HG03060 (cell line): ENCODE results near the gene SCYL1.
"Not testable (repeated sequence)": the region's sequence is repeated elsewhere in the genome, so short reads cannot be mapped to it uniquely, and the experiment has no call there.

Experiments
- ATAC-seq: cut with Tn5 transposase; IDR thresholded peaks from one replicate; pipeline ENCODE4 v1.9.1; 2021; ENCODE audit warnings: low read depth, moderate number of reproducible peaks; ENCODE audit not compliant: unreplicated experiment

Gene SCYL1

DNA sequence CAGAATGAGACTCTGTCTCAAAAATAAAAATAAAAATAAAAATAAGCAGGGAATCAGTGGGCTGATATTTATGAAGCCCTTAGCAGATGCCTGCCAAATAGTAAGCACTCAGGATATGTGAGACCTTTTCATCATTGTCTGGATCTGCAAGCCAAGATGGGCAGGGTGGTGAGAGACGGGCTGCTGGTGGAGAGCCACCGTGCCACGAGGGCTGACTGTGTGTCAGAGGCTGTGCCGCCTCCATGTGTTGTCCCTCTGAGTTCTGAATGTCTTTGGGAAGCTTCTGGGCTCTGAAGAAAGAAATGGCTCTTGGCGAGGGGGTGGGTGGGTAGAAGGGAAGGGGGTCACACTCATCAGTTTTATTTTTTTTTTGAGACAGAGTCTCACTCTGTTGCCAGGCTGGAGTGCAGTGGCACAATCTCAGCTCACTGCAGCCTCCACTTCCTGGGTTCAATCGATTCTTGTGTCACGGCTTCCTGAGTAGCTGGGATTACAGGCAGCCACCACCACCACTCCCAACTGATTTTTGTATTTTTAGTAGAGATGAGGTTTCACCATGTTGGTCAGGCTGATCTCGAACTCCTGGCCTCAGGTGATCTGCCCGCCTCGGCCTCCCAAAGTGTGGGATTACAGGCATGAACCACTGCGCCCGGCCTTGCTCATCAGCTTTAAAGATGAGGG is 40.1 kb downstream of the SCYL1 start:
- not testable (repeated sequence) for ATAC-seq

DNA sequence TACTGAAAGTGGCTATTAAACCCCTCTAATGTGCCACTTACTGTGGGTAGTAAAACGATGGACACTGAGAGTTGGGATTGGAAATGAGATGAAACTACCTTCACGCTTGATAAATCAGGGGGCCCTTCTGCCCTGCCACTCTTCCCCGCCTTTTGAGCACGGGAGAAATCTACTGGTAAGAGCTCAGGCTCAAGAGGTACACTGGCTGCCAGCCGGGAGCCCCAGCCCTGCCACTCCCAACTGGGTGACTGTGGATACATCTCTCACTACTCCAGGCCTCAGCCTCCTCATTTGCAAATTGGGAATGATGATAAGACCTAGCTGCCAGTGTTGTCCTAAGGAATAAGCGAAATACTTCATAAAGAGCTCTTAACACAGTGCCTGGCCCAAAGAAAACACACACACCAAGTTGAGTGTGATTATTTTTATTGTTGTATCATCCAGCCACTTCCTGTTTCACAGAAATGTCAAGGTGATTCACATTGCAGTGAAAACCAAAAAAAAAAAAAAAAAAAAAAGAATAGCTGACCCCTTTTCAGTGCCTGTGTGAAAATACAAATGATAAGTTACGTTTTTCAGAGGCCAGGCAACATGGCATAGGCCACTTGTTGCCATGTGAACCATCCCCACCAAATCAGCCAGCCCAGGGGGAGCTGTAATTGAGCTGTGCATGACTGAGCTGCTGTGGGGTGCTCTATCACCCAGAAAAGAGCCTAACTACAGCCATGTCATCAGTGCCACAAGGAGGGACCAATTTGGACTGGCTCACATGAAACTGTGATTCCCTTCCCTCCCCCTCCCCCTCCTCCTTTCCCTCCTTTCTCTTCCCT is 41.0 kb downstream of the SCYL1 start:
- no peak for ATAC-seq

DNA sequence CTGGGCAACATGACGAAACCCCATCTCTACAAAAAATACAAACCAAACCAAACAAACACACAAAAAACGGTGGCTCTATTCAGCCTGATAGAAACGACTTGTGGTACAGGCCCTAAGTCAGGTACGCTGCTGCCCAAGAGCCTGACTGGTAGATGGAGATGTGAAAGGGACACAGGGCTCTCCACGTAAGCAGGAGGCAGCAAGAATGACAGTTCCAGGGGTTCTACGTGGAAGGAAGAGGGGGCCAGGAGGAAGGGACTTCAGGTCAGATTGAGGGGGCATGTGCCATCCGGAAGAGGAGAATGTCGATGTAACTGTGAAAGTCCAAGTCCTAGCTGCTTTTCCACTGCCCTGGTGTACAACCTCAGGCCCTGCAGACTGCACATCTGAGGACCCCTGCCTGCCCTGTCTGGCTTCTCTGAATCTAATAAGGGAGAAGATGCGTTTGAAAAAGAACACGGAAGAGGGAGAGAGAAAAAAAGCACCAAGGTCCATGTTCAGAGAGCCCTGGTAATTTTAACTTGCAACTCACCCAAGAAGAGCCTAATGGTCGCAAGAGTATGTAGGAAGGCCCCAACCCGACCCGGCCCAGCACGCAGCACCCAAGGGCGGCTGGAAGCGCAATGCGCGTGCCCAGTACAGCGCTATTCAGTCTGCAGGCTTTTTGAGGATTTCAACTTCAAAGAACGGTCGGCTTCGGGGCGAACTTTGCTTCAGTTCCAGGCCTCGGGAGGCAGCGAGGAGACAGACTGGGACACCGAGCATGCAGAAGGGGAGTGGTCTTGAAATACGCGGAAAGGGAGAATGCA is 44.5 kb downstream of the SCYL1 start:
- ATAC-seq: peak; percentile 1

DNA sequence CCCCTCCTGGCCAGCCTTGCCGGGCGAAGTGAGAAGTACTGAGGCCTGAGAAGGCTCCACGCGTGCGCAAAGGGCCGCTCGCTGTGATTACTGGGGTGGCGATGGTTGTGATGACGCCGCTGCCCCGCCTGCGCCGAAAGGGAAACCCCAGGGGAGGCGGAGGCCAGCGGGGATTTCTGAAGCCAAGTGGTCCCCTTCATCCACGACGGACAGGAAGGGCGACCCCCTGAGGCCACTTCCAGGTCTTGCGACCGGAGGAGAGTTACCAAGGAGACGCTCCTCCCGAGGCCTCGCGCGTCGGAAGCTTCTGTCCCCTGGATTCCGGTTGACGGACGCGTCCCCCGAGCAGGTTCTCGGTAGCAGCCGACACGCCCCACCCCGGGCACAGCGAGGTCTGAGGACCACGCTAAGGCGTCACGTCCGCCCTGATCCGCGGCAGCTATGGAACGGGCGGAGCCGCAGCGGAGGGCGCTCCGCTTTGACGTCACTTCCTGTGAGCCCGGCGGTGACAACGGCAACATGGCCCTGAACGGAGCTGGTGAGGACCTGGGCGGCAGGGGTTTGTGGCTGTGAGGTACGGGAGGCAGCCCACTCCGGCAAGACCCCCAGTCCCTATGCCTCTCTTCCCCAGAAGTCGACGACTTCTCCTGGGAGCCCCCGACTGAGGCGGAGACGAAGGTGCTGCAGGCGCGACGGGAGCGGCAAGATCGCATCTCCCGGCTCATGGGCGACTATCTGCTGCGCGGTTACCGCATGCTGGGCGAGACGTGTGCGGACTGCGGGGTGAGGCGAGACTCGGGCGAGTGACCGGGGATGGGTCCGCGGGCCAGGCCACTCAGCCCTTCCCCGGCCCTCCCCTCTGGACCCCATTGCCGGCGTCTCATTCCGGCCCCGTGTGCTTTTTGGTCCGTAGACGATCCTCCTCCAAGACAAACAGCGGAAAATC is 45.4 kb downstream of the SCYL1 start, which contains the start of gene ZNRD2:
Gene ZNRD2, plus strand, starts transcription at position 505 of the 946 bp plus-strand sequence. Its CDS starts 15 bp downstream, at position 520.
- peak; percentile 46 for ATAC-seq

DNA sequence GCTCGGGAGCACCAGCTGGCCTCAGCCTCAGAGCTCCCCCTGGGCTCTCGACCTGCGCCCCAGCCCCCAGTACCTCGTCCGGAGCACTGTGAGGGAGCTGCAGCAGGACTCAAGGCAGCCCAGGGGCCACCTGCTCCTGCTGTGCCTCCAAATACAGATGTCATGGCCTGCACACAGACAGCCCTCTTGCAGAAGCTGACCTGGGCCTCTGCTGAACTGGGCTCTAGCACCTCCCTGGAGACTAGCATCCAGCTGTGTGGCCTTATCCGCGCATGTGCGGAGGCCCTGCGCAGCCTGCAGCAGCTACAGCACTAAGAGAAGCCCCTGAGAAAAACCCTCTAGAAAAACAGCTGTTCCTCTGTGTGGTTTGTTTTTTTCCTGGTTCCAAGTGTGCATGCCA is 46.5 kb downstream of the SCYL1 start:
- ATAC-seq: no peak

DNA sequence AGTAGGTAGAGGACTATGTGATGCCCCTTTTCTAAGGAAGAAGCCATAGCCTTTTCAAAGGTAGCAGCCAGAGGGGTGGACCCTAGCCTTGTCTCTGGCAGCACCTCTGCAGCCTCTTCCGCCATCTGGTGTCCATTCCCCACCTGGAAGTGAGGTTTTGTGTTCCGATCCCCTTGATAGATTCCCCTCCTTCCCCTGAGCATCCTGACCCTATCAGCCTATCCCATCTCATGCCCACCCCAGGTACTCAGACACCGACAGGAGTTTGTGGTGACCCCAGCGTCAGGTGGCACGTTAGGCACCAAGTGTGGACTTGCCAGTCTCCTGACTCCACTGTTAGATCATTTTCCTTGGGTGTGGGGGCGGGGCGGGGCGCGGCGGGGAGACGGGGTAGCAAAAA is 47.1 kb downstream of the SCYL1 start:
- ATAC-seq: no peak

DNA sequence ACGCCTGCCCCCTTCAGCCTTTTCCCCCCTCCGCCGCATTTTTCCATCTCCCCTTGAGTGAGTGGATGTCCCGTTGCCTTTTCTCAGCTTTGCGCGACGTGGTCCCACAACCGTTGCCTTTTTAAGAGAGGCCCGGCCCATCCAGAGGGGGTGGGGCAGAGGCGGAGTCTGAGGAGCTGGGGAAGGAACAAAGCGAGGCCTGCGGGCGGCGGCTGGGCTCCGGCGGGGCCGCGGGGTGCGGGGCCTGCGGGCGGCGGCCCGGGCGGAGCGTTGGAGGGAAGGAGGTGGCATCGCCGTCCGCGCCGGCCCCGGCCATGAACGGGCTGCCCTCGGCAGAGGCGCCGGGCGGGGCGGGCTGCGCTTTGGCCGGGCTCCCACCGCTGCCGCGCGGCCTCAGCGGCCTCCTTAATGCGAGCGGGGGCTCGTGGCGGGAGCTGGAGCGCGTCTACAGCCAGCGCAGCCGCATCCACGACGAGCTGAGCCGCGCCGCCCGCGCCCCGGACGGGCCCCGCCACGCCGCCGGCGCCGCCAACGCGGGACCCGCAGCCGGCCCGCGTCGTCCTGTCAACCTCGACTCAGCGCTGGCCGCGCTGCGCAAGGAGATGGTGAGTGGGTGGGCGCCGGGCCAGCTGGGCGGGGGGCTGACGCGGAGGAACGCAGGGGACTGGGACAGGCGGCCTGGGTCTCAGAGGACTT is 47.6 kb downstream of the SCYL1 start, which contains the start of gene FAM89B:
Gene FAM89B, plus strand, starts transcription at position 183 of the 696 bp plus-strand sequence. Its CDS starts 132 bp downstream, at position 315.
- ATAC-seq: no peak

DNA sequence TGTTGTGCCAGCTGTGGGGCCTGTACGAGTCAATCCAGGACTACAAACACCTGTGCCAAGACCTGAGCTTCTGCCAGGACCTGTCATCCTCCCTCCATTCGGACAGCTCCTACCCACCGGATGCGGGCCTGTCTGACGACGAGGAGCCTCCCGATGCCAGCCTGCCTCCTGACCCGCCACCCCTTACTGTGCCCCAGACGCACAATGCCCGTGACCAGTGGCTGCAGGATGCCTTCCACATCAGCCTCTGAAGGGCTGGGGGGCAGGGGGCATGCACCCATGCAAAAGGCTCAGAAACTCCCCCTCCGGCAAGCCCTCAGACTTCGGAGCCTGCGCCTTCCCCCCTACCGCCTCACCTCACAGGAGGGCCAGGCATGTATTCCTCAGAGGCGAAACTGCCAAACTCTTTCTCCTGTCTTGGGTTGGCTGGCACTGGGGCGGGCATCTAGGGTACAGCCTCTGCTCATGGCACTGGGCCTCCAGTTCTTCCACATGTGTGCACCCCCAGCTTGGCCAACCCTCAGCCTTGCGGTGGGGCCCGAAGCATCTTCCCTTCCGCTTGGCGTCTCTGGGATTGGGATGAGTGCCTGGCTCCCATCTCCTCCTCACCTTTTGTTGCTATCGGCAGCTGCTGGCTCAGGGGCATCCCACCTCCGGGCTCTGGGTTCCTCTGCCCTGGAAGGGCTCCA is 48.7 kb downstream of the SCYL1 start:
- no peak for ATAC-seq

DNA sequence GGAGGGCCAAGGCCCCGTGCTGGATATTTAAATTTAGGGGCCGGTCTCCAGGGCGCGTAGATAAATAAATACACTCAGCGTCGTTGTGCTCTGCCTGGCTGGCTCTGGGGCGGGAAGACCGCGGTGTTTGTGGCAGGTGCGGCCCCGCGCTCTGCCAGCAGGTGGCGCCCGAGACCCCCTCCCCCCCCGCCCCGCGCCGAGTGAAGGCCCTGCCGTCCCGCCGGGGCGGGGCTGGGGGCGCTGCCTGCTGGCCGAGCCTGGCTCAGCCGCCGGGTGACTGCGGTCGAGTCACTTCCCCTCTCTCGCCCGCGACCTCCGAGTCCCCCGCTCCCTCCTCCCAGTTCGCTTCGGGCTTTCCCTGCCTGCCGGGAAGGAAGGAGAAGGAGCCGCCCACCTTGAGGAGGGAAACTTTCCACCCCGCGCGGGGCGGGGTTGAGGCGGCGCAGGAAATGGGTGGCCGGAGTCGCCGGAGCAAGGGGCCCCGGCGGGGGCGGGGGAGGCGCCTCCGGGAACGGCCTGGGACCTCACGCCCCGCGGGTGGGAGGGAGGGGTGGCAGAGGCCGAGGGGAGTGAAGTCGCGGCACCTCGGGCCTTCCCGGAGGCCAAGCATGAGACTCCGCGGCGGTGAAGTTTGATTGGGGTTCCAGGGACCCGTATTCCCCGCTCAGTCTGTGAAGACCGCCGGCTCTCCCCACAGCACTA is 49.4 kb downstream of the SCYL1 start:
- no peak for ATAC-seq

DNA sequence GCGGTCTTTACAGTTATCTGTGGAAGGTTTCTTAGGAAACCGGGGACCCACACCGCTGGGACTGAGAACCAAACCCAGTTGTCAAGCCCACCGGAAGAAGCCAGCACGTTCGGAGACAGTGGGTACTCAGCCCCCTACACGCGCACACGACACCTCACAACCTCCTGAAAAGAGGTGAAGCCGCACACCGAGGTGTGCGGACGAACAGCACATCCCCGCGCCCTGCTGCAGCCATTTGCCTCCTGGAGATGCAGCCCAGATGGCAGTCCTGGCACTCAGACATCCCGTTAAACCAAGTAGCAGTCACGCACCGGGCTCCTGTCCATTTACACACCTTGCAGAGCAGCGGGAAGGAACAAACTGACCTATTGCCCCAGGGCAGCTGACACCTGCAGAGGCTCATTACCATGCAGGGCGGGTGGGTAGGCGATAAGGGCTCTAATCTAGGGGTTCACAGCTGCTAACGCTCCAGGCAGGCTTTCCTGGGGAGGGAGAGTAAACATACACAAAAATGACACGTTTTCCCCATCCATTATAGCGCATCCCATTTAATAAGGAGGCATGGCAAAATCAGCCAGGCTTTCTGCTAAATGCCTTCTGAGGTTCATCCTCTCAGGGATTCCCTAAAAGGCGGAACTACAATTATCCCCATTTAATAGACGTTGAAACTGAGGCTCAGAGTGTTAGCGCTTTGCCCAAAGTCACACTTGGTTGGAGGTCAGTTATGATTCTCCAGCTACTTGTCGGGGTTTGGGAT is 50.1 kb downstream of the SCYL1 start:
- ATAC-seq: no peak

DNA sequence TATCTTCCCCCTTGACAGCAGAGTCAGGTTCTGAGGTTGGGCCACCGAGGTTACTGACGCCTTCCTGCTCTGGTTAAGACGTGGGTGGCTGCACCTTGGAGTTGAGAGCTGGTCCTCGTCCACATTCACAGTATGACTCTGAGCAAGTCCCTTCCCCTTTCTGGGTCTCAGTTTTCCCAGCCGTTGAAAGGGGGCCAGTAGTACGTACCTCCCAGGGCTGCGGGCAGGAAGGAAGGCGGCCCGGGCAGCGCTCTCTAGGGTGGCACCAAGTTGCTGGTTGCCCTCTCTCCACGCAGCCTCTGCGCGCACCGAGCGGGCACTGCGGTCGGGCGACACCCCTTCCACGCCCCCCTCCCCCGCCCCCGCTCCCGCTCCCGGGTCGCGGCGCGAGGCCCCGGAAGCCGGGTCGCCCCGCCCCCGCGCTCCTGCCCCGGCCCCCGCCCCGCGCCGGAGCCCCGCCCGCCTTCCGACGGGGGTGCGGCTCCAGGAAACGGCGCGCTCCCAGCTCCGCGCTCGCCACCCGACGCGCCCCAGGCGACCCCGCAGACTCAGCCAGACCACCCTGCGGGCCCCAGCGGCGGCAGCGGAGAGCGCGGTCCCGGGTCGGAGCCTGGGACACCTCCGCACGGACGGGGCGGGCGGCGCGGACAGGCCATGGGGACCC is 50.8 kb downstream of the SCYL1 start, which contains the start of gene EHBP1L1:
Gene EHBP1L1, plus strand, starts transcription at position 486 of the 664 bp plus-strand sequence. CDS start 250 bp downstream, outside the sequence.
- no peak for ATAC-seq

DNA sequence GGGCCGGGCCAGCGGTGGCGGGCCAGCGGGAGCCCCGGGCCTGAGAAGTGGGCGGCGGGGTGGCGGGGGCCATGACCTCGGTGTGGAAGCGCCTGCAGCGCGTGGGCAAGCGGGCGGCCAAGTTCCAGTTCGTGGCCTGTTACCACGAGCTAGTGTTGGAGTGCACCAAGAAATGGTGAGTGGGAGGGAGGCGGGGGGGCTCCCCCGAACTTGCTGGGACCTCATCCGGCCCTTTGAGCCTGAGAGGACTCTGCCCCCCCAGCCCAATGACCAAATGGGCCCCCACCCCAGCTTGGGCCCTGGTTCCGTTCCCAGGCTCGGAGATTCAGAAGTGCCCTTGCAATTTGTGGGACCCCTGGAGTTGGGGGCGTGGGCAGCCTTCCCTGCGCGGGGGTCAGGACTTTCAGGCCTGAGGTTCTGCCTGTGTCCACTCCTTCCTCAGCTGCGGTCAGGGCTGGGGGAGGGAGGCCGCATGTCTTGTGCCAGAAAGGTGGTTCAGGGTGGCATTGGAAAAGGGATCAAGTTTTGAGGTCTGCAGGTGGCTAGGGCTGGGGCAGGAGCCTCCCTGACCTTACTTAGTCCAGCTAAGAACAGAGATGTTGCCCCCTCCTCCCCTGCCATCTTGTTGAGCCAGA is 51.5 kb downstream of the SCYL1 start:
- no peak for ATAC-seq

DNA sequence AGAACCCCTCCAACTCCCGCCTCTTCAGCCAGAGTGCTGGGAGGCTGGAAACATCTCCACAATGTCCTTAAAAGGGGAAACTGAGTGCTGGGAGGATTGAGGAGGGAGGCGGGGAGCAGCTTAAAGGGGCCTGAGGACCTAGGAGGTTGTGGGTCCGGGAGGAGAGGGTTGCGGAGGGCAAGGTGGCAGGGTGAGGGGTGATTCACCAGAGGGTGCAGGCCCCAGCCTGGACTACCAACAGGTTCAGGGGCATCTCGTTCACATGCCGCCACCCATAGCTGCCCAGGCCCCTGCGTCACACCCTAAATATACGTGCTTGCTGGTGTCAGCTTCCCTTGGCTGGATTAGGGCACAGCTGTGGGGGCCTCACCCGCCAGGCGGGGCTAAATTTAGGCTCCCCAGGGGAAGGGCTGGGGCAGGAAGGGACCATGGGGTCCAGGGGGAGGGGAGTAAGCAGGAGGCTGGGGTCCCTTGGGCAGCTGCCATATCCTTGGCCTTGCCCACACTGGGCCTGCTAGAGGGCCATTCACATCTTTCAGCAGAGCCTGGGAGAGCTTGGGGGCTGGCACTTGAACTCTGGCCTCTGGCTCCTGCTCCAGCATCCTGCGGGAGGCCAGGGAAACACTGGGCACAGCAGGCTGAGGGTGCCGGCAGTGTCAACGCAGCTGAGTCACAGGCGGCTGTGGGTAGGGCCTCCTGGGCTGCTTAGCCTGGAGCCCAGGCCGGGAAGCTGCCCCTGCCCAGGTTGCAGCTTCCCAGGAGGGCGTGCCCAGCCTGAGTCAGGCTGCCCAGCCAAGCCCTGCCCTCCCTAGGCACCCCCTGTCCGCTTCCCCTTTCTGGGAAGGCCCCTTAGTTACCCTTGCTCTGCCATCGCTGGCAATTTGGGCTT is 52.2 kb downstream of the SCYL1 start:
- ATAC-seq: no peak

DNA sequence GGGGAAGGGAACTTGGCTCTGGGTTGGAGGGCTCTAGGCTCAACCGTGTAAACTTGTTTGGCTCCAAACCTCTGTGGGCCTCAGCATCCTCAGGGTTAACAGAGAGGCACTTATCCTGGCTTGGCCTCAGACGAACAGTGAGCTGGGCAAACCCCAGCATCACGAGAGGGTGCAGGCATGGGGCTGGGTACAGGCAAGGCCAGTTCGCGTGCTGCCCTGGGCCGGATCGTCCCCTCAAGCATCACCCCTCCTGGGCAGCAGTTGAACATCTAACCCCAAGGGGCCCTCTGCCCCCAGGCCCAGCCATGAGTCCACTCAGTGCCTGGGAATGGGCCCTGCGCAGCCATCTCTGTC is 52.9 kb downstream of the SCYL1 start:
- ATAC-seq: no peak

DNA sequence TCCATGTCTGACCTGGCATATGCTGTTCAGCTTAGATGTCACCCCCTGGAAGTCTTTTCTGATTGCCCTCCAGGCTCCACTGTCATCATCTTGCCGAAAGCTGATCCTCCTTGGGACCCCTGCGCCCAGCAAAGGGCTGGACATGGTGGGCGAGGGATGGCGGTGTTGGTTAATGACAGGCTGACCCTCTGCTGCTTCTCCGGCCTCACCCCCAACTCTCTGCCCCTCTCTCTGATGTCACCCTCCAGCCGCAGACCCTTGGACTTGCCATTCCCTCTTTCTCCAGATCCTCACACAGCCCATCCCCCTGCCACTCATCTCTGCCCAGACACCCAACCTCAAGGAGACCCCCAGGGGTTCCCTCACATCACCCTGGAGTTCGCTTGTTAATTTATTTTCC is 53.3 kb downstream of the SCYL1 start:
- no peak for ATAC-seq
